ENCODE results near the gene NDST4.

GRCh38 chr4:114999880-115000279 is 113.5 kb downstream of the NDST4 start:
- no peak for TF ChIP-seq CTCF (IDR thresholded peaks at IDR 0.05)
- no peak for TF ChIP-seq POLR2AphosphoS5 (IDR thresholded peaks at IDR 0.05; ENCODE audit: insufficient read depth in 1 of 2, low read depth in 1 of 2)

Measured in vagina (tissue), 2 donors.